Measurements from ENCODE around the gene GRAP.

GRCh38 chr17:19022747-19023146 lies 24.0 kb downstream of the GRAP start:
- TF ChIP-seq POLR2AphosphoS5 (IDR thresholded peaks at IDR 0.05; ENCODE audit: low read depth, low read length) (no peak), REST (IDR thresholded peaks at IDR 0.05; ENCODE audit: insufficient read depth in 1 of 2, low read depth in 2 of 2, low read length in 2 of 2) (no peak)
